ENCODE data around the gene GLRX3.
A peak's percentile ranks its signal among the peaks of the same experiment; 100 is the strongest.

GLRX3 gene

GRCh38 chr10:130190055-130190736 lies 54.0 kb downstream of the GLRX3 start:
- H3K9ac ChIP-seq (ENCODE audit: low read depth, low read length): peak overlapping the region; percentile 79
- H3K4me1 ChIP-seq (ENCODE audit: insufficient read depth, low read length): 0 out of 2 replicates have a peak, but pooled peaks cover 6% of the 10 kb centered on the region
- no peaks in the 10 kb centered on the region for H3K9me3 ChIP-seq (ENCODE audit: insufficient read depth, low read depth, low read length)
- H3K27me3 ChIP-seq (ENCODE audit: insufficient read depth, low read length): peaks cover 6% of the 10 kb centered on the region; the same call in 1 of the 2 replicates
- peak overlapping the region; percentile 60 for H3K4me3 ChIP-seq (ENCODE audit: low read length)
- 5% methylated on average over 81 of the region's 81 CpGs for WGBS
- no peak overlapping the region for H3K27ac ChIP-seq (ENCODE audit: low read depth, low read length)
- peaks cover 5% of the 10 kb centered on the region for H3K36me3 ChIP-seq (ENCODE audit: insufficient read depth, low read length)

- Histone ChIP-seq H3K4me1 (ENCODE audit: insufficient read depth, low read length) (0 out of 2 replicates have a peak, but pooled peaks cover 6% of the 10 kb centered on the region), H3K4me3 (ENCODE audit: low read length) (peak overlapping the region; percentile 60), H3K36me3 (ENCODE audit: insufficient read depth, low read length) (peaks cover 4% of the 10 kb centered on the region; the same call in 1 of the 2 replicates), H3K9ac (ENCODE audit: low read depth, low read length) (peak overlapping the region; percentile 79), H3K9me3 (ENCODE audit: insufficient read depth, low read depth, low read length) (no peaks in the 10 kb centered on the region), H3K27ac (ENCODE audit: low read depth, low read length) (no peak overlapping the region), H3K27me3 (ENCODE audit: insufficient read depth, low read length) (peaks cover 6% of the 10 kb centered on the region; the same call in 1 of the 2 replicates)
- 47% methylated on average over 25 of the region's 25 CpGs for WGBS
Measured at GRCh38 chr10:130190737-130191115, 54.5 kb downstream of the GLRX3 start.

- Histone ChIP-seq H3K4me3 (ENCODE audit: low read length) (no peak overlapping the region), H3K4me1 (ENCODE audit: insufficient read depth, low read length) (0 out of 2 replicates have a peak, but pooled peaks cover 6% of the 10 kb centered on the region), H3K36me3 (ENCODE audit: insufficient read depth, low read length) (peaks cover 4% of the 10 kb centered on the region; the same call in 1 of the 2 replicates), H3K9me3 (ENCODE audit: insufficient read depth, low read depth, low read length) (no peaks in the 10 kb centered on the region), H3K27me3 (ENCODE audit: insufficient read depth, low read length) (peaks cover 6% of the 10 kb centered on the region; the same call in 1 of the 2 replicates), H3K27ac (ENCODE audit: low read depth, low read length) (no peak overlapping the region), H3K9ac (ENCODE audit: low read depth, low read length) (no peak overlapping the region)
- WGBS: 96% methylated on average over 22 of the region's 22 CpGs
Measured at GRCh38 chr10:130191380-130191779, 55.2 kb downstream of the GLRX3 start.

GRCh38 chr10:130192276-130192848 lies 56.2 kb downstream of the GLRX3 start:
- Histone ChIP-seq H3K27ac (ENCODE audit: low read depth, low read length) (no peak overlapping the region), H3K9ac (ENCODE audit: low read depth, low read length) (no peak overlapping the region), H3K4me1 (ENCODE audit: insufficient read depth, low read length) (0 out of 2 replicates have a peak, but pooled peaks cover 6% of the 10 kb centered on the region), H3K4me3 (ENCODE audit: low read length) (no peak overlapping the region), H3K9me3 (ENCODE audit: insufficient read depth, low read depth, low read length) (no peaks in the 10 kb centered on the region), H3K36me3 (ENCODE audit: insufficient read depth, low read length) (peaks cover 4% of the 10 kb centered on the region; the same call in 1 of the 2 replicates), H3K27me3 (ENCODE audit: insufficient read depth, low read length) (peaks cover 6% of the 10 kb centered on the region; the same call in 1 of the 2 replicates)
- 89% methylated on average over 10 of the region's 10 CpGs for WGBS

- H3K9me3 ChIP-seq (ENCODE audit: insufficient read depth, low read depth, low read length): no peaks in the 10 kb centered on the region
- no peak overlapping the region for H3K27ac ChIP-seq (ENCODE audit: low read depth, low read length)
- no peak overlapping the region for H3K9ac ChIP-seq (ENCODE audit: low read depth, low read length)
- peaks cover 3% of the 10 kb centered on the region; the same call in 1 of the 2 replicates for H3K36me3 ChIP-seq (ENCODE audit: insufficient read depth, low read length)
- no peak overlapping the region for H3K4me3 ChIP-seq (ENCODE audit: low read length)
- peaks cover 6% of the 10 kb centered on the region; the same call in 1 of the 2 replicates for H3K27me3 ChIP-seq (ENCODE audit: insufficient read depth, low read length)
- 0 out of 2 replicates have a peak, but pooled peaks cover 6% of the 10 kb centered on the region for H3K4me1 ChIP-seq (ENCODE audit: insufficient read depth, low read length)
- WGBS: 91% methylated on average over 5 of the region's 5 CpGs
Measured at GRCh38 chr10:130193033-130193432, 56.8 kb downstream of the GLRX3 start.

GRCh38 chr10:130193493-130194193 lies 57.5 kb downstream of the GLRX3 start:
- H3K9ac ChIP-seq (ENCODE audit: low read depth, low read length): no peak overlapping the region
- H3K4me3 ChIP-seq (ENCODE audit: low read length): no peak overlapping the region
- no peak overlapping the region for H3K27ac ChIP-seq (ENCODE audit: low read depth, low read length)
- 0 out of 2 replicates have a peak, but pooled peaks cover 6% of the 10 kb centered on the region for H3K4me1 ChIP-seq (ENCODE audit: insufficient read depth, low read length)
- H3K27me3 ChIP-seq (ENCODE audit: insufficient read depth, low read length): peaks cover 6% of the 10 kb centered on the region; the same call in 1 of the 2 replicates
- 64% methylated on average over 16 of the region's 16 CpGs for WGBS
- no peaks in the 10 kb centered on the region for H3K36me3 ChIP-seq (ENCODE audit: insufficient read depth, low read length)
- H3K9me3 ChIP-seq (ENCODE audit: insufficient read depth, low read depth, low read length): no peaks in the 10 kb centered on the region

- H3K27me3 ChIP-seq (ENCODE audit: insufficient read depth, low read length): peaks cover 6% of the 10 kb centered on the region; the same call in 1 of the 2 replicates
- H3K9me3 ChIP-seq (ENCODE audit: insufficient read depth, low read depth, low read length): no peaks in the 10 kb centered on the region
- H3K27ac ChIP-seq (ENCODE audit: low read depth, low read length): no peak overlapping the region
- H3K4me1 ChIP-seq (ENCODE audit: insufficient read depth, low read length): 0 out of 2 replicates have a peak, but pooled peaks cover 6% of the 10 kb centered on the region
- H3K9ac ChIP-seq (ENCODE audit: low read depth, low read length): no peak overlapping the region
- no peak overlapping the region for H3K4me3 ChIP-seq (ENCODE audit: low read length)
- WGBS: 77% methylated on average over 20 of the region's 21 CpGs
- H3K36me3 ChIP-seq (ENCODE audit: insufficient read depth, low read length): no peaks in the 10 kb centered on the region
Measured at GRCh38 chr10:130194194-130194990, 58.2 kb downstream of the GLRX3 start.

- 0 out of 2 replicates have a peak, but pooled peaks cover 6% of the 10 kb centered on the region for H3K4me1 ChIP-seq (ENCODE audit: insufficient read depth, low read length)
- H3K9me3 ChIP-seq (ENCODE audit: insufficient read depth, low read depth, low read length): no peaks in the 10 kb centered on the region
- WGBS: 95% methylated on average over 19 of the region's 19 CpGs
- no peak overlapping the region for H3K4me3 ChIP-seq (ENCODE audit: low read length)
- H3K27ac ChIP-seq (ENCODE audit: low read depth, low read length): no peak overlapping the region
- H3K9ac ChIP-seq (ENCODE audit: low read depth, low read length): no peak overlapping the region
- H3K36me3 ChIP-seq (ENCODE audit: insufficient read depth, low read length): no peaks in the 10 kb centered on the region
- peaks cover 6% of the 10 kb centered on the region; the same call in 1 of the 2 replicates for H3K27me3 ChIP-seq (ENCODE audit: insufficient read depth, low read length)
Measured at GRCh38 chr10:130194991-130195645, 58.9 kb downstream of the GLRX3 start.

GRCh38 chr10:130195746-130196294 lies 59.6 kb downstream of the GLRX3 start:
- no peaks in the 10 kb centered on the region for H3K9me3 ChIP-seq (ENCODE audit: insufficient read depth, low read depth, low read length)
- peaks cover 6% of the 10 kb centered on the region; the same call in 1 of the 2 replicates for H3K27me3 ChIP-seq (ENCODE audit: insufficient read depth, low read length)
- WGBS: 86% methylated on average over 10 of the region's 10 CpGs
- no peak overlapping the region for H3K4me3 ChIP-seq (ENCODE audit: low read length)
- no peak overlapping the region for H3K9ac ChIP-seq (ENCODE audit: low read depth, low read length)
- 0 out of 2 replicates have a peak, but pooled peaks cover 6% of the 10 kb centered on the region for H3K4me1 ChIP-seq (ENCODE audit: insufficient read depth, low read length)
- H3K36me3 ChIP-seq (ENCODE audit: insufficient read depth, low read length): no peaks in the 10 kb centered on the region
- no peak overlapping the region for H3K27ac ChIP-seq (ENCODE audit: low read depth, low read length)

Measured in HUES64 (cell line).